A673 (cell line): ENCODE results near the gene B3GALNT2.
"Not testable (repeated sequence)": the region's sequence is repeated elsewhere in the genome, so short reads cannot be mapped to it uniquely, and the experiment has no call there.

ENCODE experiments used
- CTCF ChIP-seq: fragments of 300-800, 200-600 bp; sonication (generic); conservative IDR thresholded peaks from 2 replicates; pipeline ENCODE4 v1.5.1; 2017; ENCODE audit warnings: low read depth, mild to moderate bottlenecking, antibody characterized with exemption, low read length, moderate library complexity, mixed read lengths
- EZH2 ChIP-seq: fragments of 200-600 bp; sonication (generic); IDR thresholded peaks from 2 replicates; pipeline ENCODE4 v1.6.1; 2017; ENCODE audit warnings: borderline replicate concordance, low read depth, mild to moderate bottlenecking, mixed read lengths, antibody characterized with exemption, low read length; ENCODE audit not compliant: poor library complexity, severe bottlenecking

- not testable (repeated sequence) for TF ChIP-seq CTCF, EZH2
These were observed 38.6 kb upstream of the B3GALNT2 start for GRCh38 chr1:235542845-235543244.
